ENCODE results near the gene SLC12A1.

- TF ChIP-seq CTCF (IDR thresholded peaks at IDR 0.05) (peak; percentile 58 to 70 (median 64)), POLR2A (IDR thresholded peaks at IDR 0.05) (no peak)
These were observed 79.5 kb downstream of the SLC12A1 start for GRCh38 chr15:48285329-48286214.
